ENCODE results near the gene OSBPL1A.

The OSBPL1A gene

DNA sequence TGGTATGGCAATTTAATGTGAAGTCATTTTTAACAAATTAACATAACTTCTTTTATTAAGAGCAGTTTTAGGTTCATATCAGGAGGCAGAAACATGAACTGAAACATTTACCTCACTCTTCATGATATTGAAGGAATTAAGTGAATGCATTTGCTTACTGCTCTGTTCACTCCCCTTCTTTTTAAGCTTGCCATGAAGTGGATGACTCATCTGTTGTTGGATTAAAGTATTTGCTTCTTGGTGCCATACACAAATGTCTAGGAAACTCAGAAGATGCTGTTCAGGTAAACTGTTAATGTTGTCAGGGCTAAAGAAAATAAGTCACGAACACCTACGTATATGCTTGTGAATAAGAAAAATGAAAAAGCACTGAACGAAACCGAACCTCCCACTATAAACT lies 268.9 kb downstream of the OSBPL1A start:
- TF ChIP-seq, protein P1, sequence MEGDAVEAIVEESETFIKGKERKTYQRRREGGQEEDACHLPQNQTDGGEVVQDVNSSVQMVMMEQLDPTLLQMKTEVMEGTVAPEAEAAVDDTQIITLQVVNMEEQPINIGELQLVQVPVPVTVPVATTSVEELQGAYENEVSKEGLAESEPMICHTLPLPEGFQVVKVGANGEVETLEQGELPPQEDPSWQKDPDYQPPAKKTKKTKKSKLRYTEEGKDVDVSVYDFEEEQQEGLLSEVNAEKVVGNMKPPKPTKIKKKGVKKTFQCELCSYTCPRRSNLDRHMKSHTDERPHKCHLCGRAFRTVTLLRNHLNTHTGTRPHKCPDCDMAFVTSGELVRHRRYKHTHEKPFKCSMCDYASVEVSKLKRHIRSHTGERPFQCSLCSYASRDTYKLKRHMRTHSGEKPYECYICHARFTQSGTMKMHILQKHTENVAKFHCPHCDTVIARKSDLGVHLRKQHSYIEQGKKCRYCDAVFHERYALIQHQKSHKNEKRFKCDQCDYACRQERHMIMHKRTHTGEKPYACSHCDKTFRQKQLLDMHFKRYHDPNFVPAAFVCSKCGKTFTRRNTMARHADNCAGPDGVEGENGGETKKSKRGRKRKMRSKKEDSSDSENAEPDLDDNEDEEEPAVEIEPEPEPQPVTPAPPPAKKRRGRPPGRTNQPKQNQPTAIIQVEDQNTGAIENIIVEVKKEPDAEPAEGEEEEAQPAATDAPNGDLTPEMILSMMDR (conservative IDR thresholded peaks at IDR 0.05) = no peak

DNA sequence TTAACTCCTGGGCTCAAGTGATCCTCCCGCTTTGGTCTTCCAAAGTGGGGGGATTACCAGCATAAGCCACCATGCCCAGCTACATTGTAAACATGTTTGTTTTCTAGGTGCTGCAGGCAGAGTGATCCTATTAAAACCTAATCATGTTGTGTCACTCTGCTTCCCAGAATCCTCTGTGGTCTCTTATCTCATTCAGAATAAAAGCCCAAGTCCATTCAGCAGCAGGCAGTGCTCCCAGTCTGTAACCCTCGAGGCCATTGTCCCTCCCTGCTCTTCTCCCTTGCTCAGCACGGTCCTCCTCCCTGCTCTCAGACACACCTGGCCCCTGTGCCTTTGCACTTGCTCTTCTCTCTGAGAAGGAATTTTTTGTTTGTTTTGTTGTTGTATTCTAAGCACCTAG lies 269.9 kb downstream of the OSBPL1A start:
- TF ChIP-seq, protein P1 (conservative IDR thresholded peaks at IDR 0.05) = no peak
- no peak overlapping the region for H3K27ac ChIP-seq

More for the DNA sequence above, 268.9 kb downstream of the OSBPL1A start:
- no peak overlapping the region for H3K27ac ChIP-seq

DNA sequence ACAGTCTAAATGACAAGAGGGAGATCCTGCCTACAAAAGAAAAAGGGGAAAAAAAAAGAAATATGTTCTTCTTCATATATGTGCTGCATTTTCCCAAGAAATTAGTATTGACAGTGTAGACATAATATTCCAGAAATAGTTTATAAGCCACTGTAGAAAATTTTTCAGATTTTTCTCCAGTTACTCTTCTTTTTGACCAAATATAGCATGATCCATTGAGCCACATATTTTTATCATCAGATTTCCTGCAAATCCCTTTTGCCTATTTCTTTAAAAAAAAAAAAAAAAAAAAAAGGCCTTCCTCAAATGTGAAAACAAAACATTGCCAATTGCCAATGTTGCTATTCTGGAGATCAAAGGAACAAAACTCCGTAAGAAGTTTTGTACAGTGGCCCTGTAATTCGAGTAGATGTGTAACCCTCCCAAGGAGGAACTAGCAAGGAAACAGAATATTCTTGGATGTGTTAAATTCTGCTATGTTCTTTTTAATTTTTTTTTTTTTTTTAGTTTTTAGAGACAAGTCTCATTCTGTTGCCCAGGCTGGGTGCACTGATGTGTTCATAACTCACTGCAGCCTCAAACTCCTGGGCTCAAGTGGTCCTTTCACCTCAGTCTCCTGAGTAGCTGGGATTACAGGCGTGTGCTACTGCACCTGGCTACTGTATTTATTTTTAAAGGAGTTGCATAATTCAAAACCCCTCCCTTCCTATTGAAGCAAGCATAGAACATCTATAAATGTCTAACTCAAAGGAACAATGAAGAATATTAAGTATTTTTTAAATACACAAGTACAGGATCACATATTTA lies 271.3 kb downstream of the OSBPL1A start:
- H3K27ac ChIP-seq = no peak overlapping the region
- TF ChIP-seq, protein P1 (conservative IDR thresholded peaks at IDR 0.05) = no peak

DNA sequence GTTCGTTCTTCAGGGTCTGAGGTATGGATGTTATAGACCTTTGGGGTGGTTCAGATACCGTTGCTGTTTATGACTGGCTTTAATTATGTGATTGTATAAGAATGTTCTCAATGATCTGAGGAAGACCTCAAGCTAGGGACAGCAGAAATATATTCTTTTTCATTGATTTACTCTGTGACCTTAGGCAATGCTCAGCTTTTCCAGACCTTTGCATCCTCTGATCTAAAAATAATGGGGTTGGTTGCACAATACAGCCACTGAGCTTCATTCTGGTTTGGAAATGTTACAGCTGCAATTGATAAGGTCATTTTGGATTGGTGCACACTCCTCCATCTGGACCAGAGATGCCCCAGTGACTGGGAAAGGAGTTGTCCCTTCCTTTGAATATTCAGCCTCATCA lies 276.0 kb downstream of the OSBPL1A start:
- no peak overlapping the region for H3K27ac ChIP-seq
- TF ChIP-seq, protein P1 (conservative IDR thresholded peaks at IDR 0.05) = no peak

DNA sequence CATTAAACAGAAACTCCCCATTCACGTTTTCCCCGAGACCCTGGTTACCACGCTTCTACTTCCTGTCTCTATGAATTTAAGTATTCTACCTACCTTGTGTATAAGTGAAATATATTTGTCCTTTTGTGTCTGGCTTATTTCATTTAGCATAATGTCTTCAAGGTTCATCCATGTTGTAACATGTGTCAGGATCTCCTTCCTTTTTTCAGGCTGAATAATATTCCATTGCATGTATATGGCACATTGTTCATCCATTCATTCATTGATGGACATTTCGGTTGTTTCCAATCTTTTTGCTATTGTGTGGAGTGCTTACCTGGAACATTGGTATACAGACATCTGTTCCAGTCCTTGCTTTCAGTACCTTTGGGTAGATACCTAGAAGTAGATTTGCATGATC lies 276.9 kb downstream of the OSBPL1A start:
- TF ChIP-seq, protein P1 (conservative IDR thresholded peaks at IDR 0.05) = no peak
- no peak overlapping the region for H3K27ac ChIP-seq

DNA sequence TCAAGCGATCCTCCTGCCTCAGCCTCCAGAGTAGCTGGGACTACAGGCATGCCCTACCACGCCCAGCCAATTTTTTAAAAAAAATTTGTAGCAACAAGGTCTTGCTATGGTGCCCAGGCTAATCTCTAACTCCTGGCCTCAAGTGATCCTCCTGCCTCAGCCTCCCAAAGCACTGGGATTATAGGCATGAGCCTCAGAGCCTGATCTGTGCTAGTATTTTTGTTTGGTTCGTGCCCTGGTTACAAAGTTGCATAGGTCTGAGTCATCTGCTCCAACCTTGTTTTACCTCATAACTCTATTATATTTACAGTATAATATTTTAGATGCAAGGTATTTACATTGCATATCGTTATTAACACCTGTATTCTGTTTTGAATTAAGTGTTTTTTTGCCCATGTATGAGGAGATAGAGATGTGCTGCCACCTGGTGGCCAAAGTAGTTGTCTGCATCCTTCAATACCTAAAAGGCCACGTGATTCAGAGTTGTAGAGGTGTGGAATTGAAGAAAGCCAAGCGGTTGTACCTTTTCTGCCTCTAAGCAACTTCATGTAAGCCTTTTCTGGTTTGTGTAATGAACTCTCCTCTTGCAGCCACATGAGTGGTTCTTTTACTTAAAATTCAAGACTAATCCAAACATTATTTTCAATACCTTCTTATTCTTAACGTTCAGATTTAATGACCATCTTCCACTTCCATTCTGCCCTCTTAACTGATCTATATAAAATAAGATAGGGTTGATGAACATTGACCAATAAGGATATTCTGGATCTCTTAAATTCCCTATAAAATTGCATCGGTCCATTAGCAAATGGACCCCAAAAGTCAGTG lies 278.7 kb downstream of the OSBPL1A start:
- TF ChIP-seq, protein P1 (conservative IDR thresholded peaks at IDR 0.05) = peak; percentile 89
- H3K27ac ChIP-seq = no peak overlapping the region

DNA sequence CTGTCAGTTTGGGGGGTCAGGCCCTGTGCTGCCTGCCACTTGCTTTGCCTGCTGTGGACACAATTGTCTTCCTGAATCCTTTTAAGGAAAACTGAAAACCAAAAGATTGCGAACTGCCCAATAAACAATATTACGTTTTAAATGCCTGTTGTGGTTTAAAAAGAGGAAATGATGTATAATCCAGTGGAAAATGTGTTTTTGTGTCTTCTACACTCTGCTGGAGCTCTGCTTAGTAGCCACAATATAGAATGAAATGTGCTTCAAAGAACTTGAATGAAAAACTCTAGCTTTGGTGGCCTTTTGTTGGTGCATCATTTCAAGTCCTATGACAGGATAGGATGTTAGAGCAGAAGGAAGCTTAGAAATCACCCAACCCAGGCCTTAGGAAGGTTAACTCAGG lies 282.0 kb downstream of the OSBPL1A start:
- H3K27ac ChIP-seq = no peak overlapping the region
- TF ChIP-seq, protein P1 (conservative IDR thresholded peaks at IDR 0.05) = no peak
